GM18517 (cell line): ENCODE measurements around the gene PKP2.
"Not testable (repeated sequence)": the region's sequence is repeated elsewhere in the genome, so short reads cannot be mapped to it uniquely, and the experiment has no call there.

Source experiments
- ATAC-seq: cut with Tn5 transposase; IDR thresholded peaks from one replicate; pipeline ENCODE4 v1.9.1; 2021; ENCODE audit warnings: mild to moderate bottlenecking, moderate library complexity; ENCODE audit not compliant: unreplicated experiment

The PKP2 gene

DNA sequence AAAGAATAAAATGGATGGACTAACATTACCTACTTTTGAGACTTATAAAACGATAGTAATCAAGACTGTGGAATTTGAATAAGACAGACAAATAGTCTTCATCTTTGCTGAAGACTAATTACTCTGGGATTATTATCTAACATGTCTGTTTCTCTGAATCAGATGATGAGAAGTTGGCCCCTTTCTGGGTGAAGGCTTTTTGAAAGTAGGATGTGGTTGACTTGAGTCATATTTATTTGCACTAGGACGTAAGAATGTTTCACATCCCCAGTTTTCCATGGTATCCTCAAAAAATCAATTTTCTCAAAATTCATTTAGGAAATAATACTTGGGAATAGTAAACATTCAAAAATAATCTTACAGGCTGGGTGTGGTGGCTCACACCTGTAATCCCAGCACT, 31.8 kb downstream of the PKP2 start:
- ATAC-seq, result no peak

DNA sequence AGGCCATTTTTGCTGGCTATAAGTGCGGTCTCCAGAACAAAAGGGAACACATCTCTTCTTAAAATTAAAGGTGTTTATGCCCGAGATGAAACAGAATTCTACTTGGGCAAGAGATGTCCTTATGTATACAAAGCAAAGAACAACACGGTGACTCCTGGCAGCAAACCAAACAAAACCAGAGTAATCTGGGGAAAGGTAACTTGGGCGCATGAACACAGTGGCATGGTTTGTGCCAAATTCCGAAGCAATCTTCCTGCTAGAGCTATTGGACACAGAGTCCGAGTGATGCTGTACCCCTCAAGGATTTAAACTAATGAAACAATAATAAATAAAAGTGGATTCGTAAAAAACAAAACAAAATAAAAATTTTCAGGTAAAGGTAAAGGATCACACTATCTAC, 33.4 kb downstream of the PKP2 start:
- no peak for ATAC-seq

DNA sequence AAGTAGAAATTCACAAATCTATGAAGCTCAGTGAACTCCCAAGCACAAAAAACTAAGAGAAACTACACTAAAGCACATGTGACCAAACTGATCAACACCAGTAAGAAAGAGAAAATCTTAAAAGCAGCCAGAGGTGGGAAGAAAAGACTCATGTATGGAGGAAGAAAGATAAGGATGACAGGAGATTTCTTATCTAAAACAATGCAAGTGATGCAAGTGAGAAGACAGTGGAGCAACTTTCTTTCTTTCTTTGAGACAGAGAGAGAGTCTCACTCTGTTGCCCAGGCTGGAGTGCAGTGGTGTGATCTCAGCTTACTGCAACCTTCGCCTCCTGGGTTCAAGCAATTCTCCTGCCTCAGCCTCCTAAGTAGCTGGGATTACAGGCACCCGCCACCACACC, 34.9 kb downstream of the PKP2 start:
- not testable (repeated sequence) for ATAC-seq

DNA sequence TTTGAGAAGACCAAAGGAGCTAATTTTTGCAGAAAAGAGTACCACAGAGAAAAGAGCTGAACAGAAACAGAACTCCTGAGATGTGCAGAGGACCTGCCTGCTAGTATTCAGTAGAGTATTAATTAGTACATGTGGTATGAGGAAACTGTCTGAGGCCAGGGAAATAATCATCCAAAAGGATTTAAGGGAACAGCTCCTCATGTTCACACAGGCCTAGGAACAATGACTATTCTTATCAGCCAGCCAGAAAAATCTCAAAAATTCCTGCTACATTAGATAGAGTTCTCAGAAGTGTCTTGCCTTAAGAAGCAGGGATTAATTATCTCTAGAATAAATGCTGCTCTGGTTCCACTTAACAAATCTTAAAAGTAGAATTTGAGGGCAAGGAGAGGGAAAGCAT, 36.4 kb downstream of the PKP2 start:
- ATAC-seq, result no peak

DNA sequence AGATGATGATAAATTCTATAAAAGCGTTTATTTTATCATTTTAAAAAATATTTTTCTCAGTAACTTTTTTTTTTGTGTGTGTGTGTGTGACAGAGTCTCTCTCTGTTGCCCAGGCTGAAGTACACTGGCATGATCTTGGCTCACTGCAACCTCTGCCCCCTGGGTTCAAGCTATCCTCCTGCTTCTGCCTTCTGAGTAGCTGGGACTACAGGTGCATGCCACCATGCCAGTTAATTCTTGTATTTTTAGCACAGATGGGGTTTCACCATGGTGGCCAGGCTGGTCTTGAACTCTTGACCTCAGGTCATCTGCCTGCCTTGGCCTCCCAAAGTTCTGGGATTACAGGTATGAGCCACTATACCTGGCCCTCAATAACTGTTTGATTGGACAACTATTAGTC, 37.2 kb downstream of the PKP2 start:
- no peak for ATAC-seq

DNA sequence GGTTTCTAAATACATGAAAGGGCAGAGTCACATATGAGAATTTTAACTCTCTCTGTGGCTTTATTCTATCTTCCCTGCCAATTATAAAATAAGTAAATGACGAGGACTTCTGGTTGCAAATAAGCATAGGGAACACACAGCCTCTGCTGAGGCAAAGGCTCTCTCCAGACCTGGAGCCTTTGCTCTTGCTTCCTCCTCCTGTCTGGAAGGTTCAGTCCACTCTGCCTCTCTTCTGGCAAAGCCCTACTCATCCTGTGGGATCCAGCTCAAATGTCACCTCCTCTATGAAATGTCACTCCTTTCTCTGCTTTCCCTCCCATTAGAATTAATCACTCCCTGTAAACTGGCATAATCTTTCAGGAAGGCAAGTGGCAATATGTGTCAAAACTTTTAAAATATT, 41.9 kb downstream of the PKP2 start:
- no peak for ATAC-seq

DNA sequence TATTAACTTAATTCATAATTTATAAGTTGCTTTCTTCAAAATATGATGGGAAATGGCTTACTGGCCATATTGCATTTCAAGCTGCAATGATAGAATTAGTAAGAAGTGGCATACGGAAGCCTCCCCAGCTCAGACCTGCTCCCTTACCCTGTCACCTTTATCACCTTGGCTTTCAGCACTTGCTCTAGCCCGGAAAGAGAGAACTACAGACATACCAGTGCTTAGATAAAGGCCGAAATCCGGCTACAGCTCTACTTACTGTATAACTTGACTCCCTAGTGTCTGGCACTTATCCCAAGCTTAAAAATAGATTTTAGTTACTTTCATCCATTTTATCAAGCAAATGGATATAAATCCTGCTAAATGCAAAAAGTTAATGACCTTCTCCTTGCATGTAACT, 42.5 kb downstream of the PKP2 start:
- no peak for ATAC-seq

DNA sequence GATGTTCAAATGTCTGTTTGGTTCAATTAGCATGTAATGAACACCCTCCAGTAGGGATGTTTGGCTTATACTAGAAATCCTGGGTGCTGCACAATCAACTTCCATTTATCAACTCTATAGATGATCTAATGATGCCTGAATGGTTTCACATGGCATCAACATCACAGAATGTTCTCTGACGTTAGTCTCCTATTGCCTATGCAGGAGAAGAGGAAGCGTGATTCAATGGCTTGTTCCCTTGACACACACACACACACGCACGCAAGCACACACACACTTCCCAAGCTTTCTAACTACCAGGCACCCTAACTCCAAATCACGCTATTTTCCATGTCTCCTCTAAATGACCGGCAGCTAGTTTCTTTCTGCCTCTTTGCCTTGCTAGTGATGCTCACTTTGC, 49.3 kb downstream of the PKP2 start:
- no peak for ATAC-seq

DNA sequence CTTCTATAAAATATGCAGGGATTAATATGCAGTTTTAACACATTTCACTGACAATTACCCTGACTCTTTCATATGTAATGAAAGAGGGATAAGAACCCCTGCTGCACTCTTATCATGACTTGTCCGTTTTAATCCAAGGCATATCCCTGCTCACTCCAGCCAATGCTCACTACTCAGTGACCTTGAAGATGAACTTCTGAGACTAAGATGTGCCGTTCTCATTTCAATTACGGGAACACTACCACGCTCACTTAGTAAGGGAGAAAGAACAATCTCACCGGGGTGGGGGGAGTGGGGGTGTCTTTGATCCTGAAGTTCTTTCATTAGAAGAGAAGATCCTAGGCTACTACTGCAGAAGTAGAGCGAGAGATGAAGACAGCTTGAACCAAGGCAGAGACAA, 50.5 kb downstream of the PKP2 start:
- ATAC-seq, result no peak

DNA sequence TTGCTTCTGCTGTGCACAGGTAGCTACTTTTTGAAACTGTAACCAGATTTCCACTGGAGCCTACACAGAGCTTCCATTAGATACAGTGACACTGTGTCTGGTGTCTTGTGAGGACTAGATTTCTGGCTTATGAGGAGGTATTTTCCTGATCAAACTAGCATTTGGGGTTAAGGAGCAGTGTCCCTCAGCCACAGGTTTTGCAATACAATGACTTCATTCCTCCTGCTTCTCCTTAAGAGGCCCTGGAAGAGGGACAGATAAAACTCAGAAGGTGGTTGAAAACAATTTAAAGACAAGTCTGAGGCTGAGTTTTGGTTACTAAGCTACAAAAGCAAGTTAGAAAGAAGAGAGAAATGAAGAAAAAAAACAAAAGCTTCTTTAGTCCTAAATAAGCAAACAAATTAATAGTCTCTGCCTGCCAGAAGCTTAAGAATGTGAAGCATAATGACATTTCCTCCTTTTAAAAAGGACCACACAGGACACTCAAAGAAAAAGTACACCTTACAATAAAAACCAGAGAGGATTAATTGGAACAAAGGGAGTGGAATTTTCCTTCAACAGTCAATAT, 53.0 kb downstream of the PKP2 start:
- no peak for ATAC-seq

DNA sequence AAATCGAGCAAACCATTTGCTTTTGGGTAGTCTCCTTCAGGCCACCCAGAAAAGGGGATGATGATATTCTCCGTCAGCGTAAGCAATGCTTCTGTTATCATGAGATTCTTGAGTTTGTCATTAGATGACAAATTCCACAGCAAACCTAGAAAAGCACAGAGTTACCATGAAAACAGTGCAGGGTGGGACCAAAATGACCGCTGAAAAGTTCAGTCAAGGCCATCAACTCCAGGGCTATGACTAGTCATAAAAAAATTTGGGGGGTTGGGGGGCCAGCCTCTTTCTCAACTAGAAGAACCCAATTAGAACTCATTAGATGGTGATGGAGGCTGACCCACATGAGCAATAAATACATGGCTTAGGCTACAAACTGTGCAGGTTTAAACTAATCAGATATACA, 55.5 kb downstream of the PKP2 start:
- no peak for ATAC-seq

DNA sequence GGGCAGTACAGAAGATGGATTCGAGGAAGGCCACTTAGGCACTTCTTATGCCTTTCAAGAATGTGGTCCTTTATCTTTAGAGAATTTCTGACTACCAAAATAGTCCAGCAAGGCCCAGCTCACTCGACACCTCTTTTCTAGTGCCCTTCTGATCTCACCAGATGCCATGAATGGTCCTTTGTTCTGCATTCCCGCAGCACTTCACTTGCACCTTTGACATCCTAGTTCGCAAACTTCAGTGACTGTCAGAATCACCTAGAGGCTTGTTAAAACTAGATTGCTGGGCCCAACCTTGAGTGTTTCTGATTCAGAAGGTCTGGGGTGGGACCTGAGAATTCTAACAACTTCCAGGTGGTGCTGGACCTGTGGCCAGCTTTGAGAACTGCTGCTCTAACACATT, 56.7 kb downstream of the PKP2 start:
- no peak for ATAC-seq

DNA sequence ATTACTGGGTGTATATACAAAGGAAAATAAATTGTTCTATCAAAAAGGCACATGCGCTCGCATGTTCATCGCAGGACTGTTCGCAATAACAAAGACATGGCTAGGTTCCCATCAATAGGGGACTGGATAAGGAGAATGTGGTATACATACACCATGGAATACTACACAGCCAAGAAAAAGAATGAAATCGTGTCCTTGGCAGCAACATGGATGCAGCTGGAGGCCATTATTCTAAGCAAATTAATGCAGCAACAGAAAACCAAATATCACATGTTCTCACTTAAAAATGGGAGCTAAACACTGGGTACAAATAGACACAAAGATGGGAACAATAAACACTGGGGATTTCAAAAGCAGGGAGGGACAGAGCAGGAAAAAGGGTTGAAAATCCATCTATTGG, 58.6 kb downstream of the PKP2 start:
- no peak for ATAC-seq

DNA sequence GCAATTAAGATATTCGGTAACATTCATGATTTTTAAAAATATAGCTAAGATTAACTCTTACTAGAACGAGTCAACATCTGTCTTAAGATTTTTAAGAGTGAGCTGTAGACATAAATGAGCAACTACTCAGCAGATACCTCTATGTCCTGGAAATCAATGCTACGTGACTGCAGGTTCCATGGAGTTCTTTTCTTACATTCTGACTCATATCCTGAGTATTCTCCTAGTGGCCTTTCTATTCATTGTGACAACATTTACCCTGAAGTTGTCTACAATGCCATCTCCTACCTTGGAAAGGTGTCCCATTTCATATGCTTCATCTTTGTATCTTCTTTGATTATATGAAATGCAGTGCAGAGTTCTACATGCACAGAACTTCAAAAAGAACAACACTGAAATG, 59.9 kb downstream of the PKP2 start:
- ATAC-seq, result no peak

DNA sequence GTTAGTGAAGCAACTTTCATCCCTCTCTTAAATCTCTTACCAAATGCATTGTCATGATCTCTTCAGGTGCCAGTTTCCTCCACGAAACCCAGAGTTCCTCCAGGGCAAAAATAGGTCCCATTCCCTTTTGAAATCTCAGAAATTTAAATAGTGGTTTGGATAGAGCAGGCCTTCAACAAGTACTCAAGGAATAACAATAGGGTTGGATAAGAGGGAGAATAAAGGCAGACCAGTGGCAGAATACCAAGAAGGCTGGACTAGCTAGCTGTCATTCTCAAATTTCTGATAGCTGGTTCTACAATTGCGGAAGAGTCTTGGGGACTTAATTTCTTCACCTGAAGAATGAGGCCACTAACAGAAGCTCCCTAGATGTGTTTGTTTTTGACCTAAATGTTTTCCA, 62.5 kb downstream of the PKP2 start:
- ATAC-seq, result no peak

DNA sequence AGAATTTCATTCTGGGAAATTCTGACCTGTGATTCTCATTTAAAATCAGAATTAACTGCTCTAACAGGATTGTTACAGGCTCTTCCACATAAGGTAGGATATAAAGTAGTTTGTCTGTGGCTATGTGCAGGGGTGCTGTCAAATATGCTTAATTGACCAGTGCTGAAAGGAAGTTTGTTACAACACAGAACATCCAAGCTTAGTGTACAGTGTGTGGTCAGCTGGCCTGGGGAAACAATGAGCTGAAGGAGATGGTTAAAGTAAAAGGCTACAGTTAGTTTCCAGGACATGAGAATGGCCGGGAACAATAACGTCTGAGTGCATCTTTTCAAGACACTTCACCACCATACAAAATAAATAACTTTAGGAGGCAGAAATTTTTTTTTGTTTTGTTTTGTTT, 68.0 kb downstream of the PKP2 start:
- no peak for ATAC-seq

DNA sequence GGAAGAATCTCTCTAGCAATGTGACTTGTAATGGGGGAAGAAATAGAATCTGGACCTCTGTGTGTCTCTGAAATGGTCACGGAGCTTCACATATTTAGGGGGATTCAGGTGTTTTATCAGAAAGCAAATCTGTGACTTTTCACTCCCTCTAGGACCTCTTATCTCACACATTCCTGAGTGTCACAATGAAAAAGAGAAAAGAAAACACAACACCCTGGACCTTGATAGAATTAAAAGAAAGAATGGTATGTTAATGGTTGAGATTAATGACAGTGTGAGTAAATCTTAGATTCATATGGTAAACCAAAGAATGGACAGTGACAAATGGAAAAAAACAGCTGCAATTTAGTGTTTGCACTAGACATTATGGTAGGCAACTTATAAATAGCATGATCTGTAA, 68.5 kb downstream of the PKP2 start:
- no peak for ATAC-seq

DNA sequence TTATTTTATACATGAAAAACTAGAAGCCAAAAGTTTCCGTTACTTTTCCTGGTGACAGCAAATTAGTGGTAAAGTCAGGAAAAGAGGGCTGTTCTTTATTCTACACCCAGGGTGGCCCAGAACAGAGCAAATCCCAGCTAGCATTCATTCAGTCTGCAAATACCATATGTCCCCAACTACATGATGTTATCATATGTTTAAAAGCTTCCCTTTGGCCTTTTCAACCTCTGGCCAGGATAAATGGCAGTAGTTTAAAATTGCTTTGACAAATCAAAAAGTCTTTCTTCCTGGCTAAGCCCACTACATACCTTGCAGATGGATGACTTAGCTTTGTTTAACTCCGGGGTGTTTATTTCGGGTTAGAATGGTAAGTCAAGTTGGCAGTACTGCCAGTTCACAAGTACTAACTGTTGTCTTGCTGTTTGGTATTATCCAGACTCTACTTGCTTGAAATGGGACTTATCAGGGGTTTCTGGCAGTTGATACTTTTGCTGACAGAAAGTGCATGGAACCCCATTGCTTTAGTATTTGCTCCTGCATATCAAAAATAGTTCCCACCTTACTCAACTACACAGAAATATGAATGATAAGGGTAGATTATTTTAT, 69.7 kb downstream of the PKP2 start:
- ATAC-seq, result no peak

DNA sequence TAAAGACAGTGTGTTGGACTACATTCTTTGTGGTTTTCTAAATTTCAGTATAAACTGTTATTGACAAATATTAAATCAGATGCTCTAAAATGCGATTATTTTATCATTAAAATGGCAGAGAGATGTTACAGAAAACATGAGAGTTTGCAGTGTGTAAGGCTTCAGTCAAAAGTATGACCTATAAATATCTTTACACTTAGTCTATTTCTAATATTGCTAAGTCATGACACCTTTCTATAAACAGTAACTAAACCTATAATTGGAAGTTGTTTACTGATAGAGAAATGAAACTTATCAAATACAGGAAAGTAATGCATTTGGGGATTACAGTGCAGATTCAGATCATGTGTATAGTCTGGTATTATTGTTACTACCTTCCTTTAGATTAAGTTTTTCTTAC, 72.0 kb downstream of the PKP2 start:
- ATAC-seq, result no peak

DNA sequence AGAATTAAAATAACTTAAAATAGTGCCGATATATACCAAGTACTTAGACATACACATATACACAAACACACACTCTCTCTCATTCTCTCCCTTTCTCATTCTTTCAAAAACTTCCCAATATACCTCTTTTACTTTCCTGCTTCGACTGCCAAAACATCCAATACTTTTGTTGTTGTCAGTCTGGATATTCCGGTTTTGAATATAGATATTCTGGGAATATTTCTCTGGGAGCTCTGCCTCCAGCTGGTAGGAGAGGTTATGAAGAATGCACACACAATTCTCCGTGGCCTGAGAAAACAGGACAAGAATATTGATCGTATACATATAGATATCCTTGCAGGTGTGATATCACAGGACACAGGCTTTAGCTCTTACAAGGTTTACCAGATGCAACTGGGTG, 74.2 kb downstream of the PKP2 start:
- no peak for ATAC-seq

DNA sequence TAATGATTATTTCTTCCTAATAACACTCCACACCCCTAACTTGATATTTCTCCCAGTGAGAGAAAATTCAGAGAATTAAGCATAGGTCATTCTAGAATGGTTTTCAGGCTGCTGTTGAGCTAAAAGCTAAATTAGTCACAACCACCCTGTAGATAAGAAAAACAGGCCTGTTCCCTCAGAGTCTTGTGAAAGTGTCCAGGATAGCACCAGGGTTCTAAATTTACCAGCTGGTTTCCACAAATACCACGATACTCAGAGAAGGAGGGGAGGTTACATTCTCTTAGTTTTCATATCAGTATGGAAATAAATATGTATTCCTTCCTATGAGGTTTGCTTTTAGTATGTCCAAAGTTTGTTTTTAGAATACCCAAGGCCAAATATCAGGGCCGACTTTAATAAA, 74.9 kb downstream of the PKP2 start:
- no peak for ATAC-seq

DNA sequence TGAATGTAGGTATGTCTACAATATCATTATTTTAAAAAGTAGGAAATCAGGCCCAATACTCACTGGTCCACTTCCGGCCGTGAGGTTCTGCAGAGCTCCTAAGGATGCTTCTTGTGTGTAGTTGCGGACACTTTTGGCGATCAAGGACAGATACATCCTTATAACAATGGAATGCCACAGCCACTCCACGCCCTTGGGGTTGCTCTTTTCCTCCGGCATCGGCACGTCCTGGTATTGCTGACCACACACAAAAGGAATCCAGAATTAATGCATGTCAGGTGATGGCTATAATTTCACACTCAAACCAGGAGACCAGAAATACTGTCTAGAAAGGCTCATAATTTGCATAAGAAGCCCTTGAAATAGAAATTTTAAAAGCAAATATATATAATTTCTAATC, 75.3 kb downstream of the PKP2 start:
- ATAC-seq, result no peak

DNA sequence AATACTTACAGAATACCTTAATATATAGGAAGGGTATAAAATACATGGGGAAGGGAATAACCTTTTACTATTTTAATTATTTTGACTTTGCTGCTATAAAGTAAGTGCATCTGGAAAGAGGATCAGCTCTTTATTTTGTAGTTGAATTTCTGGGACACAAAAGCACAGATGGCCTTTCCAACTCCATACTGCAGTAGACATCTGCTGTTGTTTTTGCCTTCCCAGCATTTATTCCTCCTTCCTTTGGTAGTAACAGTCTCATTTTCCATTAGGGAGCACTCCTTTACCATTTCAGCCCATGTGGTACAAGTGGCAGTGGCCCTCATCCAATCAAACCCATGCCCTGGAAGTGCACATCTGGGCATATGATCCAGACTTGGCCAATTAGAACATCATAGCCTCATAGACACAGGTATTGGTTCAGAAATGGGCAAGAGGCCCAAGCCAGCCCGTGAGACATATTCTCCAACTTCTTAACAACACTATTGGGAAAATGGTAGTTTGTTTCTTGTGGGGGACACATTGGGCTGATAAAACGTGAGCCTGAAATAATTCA, 76.1 kb downstream of the PKP2 start:
- no peak for ATAC-seq
